ENCODE results near the gene SLMAP.
"Not testable (repeated sequence)": the region's sequence is repeated elsewhere in the genome, so short reads cannot be mapped to it uniquely, and the experiment has no call there.

Gene SLMAP

GRCh38 chr3:57852896-57853295, 96.8 kb downstream of the SLMAP start:
- 0 out of 2 replicates have a peak, but pooled peaks have one; percentile 26 for TF ChIP-seq CTCF (IDR thresholded peaks at IDR 0.05; ENCODE audit: control insufficient read depth, extremely low read depth, insufficient read depth)
- no peak overlapping the region for H3K4me3 ChIP-seq (ENCODE audit: low read depth, low read length)
- DNase-seq (ENCODE audit: low read depth), result no peak

- no peak for TF ChIP-seq CTCF (IDR thresholded peaks at IDR 0.05; ENCODE audit: control insufficient read depth, extremely low read depth, insufficient read depth)
- no peak for DNase-seq (ENCODE audit: low read depth)
- no peak overlapping the region for H3K4me3 ChIP-seq (ENCODE audit: low read depth, low read length)
Observed at GRCh38 chr3:57855281-57855680, 99.2 kb downstream of the SLMAP start.

- H3K4me3 ChIP-seq (ENCODE audit: low read depth, low read length), result no peak overlapping the region
- no peak for TF ChIP-seq CTCF (IDR thresholded peaks at IDR 0.05; ENCODE audit: control insufficient read depth, extremely low read depth, insufficient read depth)
- no peak for DNase-seq (ENCODE audit: low read depth)
Observed at GRCh38 chr3:57855943-57856342, 99.8 kb downstream of the SLMAP start.

- DNase-seq (ENCODE audit: low read depth), result no peak
- peak; percentile 19; the same call in 1 of the 2 replicates for TF ChIP-seq CTCF (IDR thresholded peaks at IDR 0.05; ENCODE audit: control insufficient read depth, extremely low read depth, insufficient read depth)
- no peak overlapping the region for H3K4me3 ChIP-seq (ENCODE audit: low read depth, low read length)
Observed at GRCh38 chr3:57856675-57857074, 100.6 kb downstream of the SLMAP start.

- H3K4me3 ChIP-seq (ENCODE audit: low read depth, low read length), result no peak overlapping the region
- DNase-seq (ENCODE audit: low read depth), result no peak
- TF ChIP-seq CTCF (IDR thresholded peaks at IDR 0.05; ENCODE audit: control insufficient read depth, extremely low read depth, insufficient read depth), result no peak
Observed at GRCh38 chr3:57862894-57863293, 106.8 kb downstream of the SLMAP start.

- no peak overlapping the region for H3K4me3 ChIP-seq (ENCODE audit: low read depth, low read length)
- TF ChIP-seq CTCF (IDR thresholded peaks at IDR 0.05; ENCODE audit: control insufficient read depth, extremely low read depth, insufficient read depth), result no peak
- DNase-seq (ENCODE audit: low read depth), result no peak
Observed at GRCh38 chr3:57863380-57863779, 107.3 kb downstream of the SLMAP start.

GRCh38 chr3:57864853-57865252, 108.7 kb downstream of the SLMAP start:
- peak; percentile 46 for TF ChIP-seq CTCF (IDR thresholded peaks at IDR 0.05; ENCODE audit: control insufficient read depth, extremely low read depth, insufficient read depth)
- no peak for DNase-seq (ENCODE audit: low read depth)
- H3K4me3 ChIP-seq (ENCODE audit: low read depth, low read length), result no peak overlapping the region

GRCh38 chr3:57869110-57869509, 113.0 kb downstream of the SLMAP start:
- not testable (repeated sequence) for H3K4me3 ChIP-seq (ENCODE audit: low read depth, low read length); DNase-seq (ENCODE audit: low read depth)

Data from LNCaP clone FGC (cell line).